ENCODE data around the gene LMNB1.
A peak's percentile ranks its signal among the peaks of the same experiment; 100 is the strongest.
"Not testable (repeated sequence)": the region's sequence is repeated elsewhere in the genome, so short reads cannot be mapped to it uniquely, and the experiment has no call there.

LMNB1 gene

DNA sequence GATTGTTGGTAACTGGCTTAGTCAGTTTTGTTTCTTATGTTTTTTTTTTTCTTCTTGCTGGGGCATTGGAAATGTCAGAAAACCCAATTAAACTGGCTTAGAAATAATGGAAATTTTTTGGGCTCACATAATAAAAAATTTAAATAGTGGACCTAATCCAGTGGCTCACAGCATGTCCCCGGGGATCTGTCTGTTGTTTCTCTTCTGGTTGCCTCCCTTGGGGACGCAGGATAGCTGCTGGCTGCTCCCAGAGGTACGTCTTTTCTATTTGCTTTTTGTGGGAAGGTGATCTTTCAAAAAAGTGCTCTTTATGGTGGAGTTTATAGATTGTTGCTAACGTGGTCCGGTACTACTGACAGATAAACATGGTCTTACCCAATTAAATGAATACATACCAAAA is 52.2 kb downstream of the LMNB1 start:
- no peak for DNase-seq

DNA sequence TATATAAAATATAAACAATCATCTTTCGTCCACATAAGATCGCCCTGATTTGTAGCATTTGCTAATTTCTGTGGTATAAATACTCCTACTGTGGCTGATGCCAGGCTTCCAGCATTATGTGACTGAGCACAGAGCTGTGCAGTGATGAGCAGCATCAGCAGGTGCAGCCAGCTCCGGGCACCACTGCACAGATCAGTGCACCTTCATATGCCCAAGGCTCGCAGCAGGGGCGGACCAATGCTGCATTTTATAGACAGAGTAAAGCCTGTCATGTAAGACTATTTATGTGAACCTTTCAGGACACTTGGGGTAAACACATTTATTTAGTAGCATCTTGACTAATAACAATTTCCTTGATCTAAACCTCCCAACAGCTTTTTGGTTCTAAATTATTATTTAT is 53.1 kb downstream of the LMNB1 start:
- DNase-seq, result no peak

DNA sequence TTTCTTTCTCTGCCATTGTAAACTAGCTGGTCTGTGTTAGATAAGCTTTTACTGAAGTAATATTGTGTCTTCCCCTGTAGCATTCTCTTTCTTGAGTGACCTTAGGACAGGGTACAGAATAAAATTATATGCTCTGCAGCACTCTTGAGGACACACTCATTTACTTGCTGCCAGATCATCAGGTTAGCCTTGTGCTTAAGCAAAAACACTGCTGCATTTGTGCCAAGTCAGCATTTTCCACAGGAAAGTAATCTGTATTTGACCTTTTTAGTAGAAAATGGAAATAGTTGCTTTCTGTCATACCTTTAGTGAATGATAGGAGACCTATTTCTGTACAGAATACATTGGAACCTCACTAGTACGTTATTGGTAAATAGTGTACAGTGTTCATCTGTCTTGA is 54.2 kb downstream of the LMNB1 start:
- DNase-seq, result no peak

DNA sequence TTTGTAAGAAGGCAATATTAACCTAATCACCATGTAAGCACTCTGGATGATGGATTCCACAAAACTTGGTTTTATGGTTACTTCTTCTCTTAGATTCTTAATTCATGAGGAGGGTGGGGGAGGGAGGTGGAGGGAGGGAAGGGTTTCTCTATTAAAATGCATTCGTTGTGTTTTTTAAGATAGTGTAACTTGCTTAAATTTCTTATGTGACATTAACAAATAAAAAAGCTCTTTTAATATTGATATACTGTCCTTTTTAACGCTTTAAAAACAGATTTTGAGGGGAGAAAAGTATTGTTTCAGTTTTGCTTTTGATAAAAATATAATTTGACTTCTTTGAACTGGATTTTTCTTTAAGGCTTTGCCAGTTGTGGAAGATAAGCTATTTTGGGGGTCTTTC is 59.8 kb downstream of the LMNB1 start:
- no peak for DNase-seq

DNA sequence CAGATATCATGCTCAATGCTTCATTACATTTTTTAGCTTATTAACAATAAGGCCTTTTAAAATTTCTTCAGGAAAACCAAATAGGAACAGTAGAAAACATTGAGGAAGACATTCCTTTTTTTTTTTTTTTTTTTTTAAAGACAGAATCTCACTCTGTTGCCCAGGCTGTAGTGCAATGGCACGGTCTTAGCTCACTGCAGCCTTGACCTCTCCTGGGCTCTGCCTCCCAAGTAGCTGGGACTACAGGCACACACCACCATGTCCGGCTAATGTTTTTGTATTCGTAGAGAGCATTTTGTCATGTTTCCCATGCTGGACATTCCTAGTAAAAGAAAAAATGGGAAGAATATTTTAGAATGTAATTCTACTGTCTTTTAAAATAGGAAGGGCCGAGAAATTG is 60.3 kb downstream of the LMNB1 start:
- DNase-seq, result no peak

DNA sequence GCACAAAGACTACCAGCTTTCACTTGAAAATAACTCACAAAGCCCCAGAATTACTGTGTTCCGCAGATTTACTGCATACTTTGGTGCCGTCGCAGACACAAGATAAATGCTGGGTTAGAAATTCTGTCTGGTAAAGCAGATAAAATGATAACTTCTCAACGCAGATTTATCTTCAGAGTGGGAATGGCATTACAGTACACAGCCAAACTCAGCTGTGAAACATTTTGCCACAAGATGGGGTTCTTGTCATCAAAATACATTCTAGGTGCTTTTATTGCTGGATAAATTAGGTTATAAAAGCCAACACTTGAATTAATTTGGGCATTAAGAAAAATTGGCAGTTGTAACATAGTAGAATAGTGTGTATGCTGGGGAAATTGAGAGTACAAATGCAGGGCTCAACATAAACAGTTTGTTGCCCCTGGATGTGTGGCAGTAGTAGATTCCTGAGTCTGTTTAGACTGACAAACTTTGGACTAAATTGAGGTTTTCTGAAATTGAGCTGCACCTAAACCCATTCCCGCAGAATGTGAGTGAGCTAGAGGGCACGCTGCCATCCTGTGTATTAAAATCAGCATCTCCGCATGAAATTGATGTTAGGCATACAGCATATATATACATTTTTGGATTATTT is 61.1 kb downstream of the LMNB1 start:
- DNase-seq, result peak in 1 of 2 donors; percentile 36

DNA sequence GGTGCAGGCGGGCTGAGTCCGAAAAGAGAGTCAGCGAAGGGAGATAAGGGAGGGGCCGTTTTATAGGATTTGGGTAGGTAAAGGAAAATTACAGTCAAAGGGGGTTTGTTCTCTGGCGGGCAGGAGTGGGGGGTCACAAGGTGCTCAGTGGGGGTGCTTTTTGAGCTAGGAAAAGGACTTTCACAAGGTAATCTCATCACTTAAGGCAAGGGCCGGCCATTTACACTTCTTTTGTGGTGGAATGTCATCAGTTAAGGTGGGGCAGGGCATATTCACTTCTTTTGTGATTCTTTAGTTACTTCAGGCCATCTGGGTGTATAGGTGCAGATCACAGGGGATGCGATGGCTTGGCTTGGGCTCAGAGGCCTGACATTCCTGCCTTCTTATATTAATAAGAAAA is 62.5 kb downstream of the LMNB1 start:
- DNase-seq, result not testable (repeated sequence)

DNA sequence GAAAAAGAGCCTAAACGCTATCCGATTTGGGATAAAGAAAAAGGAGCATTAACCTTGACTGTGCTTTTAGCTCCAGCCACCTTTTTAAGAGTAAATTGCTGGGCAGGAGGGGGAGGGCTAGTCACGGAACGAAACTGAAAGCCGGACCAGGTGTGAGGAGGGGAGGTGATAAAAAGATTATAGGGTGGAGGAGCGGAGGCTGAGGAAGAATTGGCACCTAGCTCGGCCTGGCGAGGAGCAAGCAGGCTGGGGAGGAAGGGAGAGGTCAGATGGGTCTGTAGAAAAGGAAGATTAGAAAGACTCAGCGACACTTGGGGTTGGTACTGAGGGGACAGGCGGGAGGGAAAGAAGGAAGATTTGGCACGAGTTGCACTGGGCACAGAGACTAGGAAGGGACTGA is 66.4 kb downstream of the LMNB1 start:
- not testable (repeated sequence) for DNase-seq

DNA sequence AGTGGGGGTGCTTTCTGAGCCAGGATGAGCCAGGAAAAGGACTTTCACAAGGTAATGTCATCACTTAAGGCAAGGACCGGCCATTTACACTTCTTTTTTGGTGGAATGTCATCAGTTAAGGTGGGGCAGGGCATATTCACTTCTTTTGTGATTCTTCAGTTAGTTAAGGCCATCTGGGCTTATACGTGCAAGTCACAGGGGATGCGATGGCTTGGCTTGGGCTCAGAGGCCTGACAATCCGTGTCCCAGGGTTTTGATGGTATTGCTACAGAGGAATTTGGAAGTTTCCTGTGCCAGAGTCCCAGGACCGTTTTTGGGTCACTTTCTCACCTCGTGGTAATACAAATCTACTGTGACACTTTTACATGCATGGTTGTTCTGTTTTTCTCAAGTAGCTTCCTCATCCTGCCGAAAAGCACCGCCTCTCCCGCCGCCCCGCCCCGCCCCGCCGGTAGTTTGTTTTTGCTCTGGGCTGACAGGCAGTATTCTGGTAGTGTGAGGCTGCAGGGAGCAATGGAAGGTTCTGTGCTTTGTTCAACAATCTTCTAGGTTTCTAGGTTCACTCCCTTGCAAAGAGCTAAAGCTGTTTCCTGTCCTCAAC is 68.6 kb downstream of the LMNB1 start:
- DNase-seq, result peak; percentile 53 to 58

DNA sequence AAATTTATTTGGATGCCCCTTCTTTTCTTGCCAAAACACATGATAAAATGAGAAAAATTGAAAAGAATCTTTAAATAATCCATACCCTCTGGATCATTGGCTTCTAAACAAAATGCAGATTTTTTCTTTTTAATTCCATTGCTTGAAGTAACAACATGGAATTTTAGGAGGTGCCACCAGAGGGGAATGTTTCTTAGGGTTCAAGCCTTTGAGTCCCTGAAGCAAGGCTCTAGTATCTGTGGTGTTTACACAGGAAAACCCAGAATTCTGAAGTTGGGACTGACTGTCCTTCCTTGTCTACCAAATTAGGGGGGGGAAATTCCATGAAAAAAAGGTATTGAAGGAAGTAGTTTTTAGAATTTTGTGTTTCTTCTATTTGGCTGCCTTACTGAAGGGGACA is 69.4 kb downstream of the LMNB1 start:
- DNase-seq, result no peak

DNA sequence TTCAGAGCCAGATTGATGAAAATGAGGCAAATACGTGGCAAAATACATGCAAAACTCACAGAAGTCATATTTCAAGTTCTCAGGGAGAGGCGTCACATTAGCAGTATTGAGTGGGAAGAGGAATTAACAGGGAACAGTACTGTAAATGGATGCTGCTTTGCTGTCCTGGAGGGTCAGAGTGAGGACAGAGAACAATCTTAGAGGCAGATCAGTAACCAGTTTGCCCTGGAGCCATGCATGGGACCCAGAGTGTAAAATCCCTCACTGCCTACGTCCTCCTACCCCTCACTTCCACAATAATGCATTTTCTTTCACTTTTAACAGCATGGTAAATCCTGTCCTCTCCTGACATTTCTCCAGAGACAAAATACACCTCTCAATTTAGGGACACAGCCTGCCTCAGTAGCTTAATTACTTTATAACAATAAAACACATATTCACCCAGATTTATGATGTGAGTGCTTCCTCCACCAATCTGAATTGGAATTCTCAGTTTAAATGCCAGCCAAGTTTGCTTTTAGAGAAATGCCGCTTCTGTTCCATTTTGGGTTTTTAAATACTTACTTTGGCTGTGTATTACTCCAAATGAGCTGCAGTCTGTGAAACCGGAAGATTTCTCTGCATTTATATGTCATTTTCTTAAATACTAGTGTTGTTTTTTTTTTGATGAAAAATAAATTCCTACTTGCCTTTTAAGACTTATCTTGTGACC is 70.0 kb downstream of the LMNB1 start:
- DNase-seq, result no peak

DNA sequence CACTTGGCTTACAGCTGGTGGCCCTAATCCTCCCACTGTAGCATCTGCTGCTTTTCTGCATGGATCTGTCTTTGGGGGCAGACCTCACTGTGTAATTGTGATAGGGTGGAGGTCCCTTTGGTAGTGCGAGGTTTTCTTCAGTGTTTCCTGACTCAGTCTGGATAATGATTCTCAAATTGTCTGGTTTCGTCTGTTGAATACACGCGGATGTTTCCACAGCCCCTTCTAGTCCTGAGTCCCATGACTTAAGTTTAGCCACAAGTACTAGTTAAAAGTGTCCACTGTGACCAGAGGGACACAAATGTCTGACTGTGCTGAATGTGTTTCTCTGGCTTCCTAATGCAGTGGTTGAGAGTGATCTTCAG is 70.5 kb downstream of the LMNB1 start:
- no peak for DNase-seq

DNA sequence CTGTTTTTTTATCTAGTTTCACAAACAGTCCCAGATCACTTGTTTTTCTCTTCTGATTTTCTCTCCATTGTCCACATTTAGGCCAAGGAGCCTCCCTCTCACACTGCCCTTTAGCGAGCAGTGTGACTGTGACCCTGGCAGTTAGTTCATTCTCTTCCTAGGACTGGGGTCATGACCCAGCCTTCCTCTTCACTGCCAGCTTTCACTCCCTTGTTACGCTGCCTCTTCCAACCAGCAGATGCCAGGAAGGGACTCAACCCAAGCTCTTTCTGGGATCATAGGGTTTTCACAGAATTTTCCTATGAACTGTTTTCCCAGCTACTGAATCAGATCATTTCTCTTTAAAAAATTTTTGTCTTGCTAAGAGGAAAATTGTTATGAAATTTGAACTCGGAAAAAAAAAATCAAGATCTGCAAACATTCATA is 70.9 kb downstream of the LMNB1 start:
- no peak for DNase-seq

DNA sequence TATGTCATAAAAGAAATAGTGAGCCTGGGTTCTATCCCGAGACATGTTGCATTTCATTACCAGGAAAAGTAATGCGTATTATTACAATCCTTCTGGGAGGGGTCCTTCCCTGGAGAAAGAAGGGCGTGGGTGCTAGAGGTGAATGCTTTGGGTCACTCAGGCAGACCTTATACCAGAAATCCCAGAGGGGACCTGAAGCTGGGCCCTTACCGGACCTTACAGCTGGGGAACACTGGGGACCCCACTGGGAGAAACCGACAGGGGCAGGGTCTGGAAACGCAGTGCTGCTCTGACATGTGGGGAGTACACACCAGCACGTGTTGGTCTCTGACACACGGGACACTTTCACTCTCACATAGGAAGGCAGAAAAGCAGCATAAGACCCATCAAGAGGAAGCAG is 71.3 kb downstream of the LMNB1 start:
- no peak for DNase-seq

DNA sequence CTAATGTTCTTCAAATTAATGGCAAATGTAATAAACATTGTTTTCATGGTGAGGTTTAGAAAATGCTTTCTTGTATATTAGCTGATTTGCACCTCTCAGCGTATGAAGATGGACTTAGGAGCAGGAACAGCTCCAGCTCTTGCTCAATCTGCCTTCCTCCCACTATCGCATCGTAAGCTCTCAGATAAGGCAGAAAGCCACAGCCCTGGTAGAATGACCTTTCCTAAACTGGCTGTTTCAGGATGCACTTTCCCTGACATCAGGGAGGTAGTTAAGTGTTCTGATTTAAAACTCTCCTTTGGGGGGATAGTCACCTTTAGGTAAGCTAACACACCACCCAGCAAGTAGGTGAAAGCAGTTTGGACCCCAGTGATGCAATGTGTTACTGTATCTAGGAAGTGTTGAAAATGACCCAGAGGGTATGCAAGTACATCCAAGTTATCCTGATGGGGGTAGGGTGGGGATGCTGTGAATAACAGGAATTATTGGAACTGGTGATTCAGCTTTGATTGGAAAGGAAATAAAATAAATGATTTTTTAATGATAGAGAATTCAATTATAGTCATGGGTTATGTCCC is 72.3 kb downstream of the LMNB1 start:
- DNase-seq, result no peak

DNA sequence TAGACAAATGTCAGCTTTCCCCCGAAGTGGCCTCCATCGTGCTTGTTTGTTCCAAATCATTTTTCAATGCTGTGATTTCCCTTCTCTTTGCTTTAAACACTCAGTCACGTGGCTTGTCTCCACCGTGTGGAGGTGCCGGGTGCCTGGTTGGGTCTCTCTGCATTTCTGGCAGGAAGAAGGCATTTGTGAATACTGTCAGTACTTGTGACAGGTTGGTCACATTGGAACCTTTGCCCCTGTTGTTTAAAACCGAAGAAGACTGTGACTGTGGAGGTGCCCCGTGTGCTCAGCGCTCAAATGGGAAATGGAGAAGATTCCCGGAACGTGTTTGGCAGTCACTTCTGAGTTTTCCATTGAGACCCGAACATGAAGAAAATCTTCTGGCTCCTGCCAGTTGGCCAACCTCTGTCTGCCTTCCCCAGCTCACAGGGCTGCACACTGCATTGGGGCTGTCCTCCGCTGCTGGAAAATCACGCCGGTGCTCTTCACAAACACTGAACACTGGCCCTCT is 74.6 kb downstream of the LMNB1 start:
- DNase-seq, result peak in 1 of 2 donors; percentile 35

DNA sequence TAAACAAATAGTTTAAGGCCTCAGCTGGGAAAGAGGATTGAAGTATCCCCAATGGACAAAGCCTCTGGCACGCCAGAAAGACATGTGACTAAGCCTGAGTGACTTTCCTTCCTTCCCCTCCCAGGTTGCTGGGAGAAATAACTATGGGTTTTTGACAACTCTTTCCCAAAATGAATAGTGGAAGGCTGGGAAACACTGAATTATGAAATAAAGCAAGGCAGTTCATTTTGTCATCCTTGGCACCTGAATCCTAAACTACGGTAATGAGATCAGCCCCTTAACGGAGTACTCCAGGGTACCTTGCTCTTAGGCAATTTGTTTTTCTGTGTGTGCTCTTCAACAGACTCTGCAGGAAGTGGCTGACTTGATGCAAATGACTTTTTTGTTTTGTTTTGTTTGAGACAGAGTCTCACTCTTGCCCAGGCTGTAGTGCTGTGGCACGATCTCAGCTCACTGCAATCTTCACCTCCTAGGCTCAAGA is 75.2 kb downstream of the LMNB1 start:
- peak; percentile 27 to 51 for DNase-seq

DNA sequence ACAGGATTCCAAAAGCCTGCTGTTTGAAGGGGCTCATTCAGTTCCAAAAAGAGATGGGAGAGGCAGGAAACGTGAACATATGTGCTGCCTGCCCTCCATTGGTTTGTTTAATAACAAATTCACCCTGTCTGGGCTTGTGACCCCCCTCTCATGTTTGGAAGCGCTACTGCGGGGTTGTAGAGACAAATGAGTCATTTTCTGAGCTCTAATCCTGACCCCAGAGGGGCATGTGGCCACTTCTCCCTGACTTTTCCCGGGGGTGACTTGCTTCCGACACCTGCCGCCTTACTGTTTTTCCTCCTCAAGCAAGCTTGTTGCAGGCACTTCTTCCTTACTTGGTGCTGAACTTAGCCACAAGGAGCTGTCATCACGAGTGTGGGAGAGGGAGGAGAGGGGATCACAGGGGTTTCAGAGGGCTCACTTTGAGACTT is 75.9 kb downstream of the LMNB1 start:
- DNase-seq, result no peak

DNA sequence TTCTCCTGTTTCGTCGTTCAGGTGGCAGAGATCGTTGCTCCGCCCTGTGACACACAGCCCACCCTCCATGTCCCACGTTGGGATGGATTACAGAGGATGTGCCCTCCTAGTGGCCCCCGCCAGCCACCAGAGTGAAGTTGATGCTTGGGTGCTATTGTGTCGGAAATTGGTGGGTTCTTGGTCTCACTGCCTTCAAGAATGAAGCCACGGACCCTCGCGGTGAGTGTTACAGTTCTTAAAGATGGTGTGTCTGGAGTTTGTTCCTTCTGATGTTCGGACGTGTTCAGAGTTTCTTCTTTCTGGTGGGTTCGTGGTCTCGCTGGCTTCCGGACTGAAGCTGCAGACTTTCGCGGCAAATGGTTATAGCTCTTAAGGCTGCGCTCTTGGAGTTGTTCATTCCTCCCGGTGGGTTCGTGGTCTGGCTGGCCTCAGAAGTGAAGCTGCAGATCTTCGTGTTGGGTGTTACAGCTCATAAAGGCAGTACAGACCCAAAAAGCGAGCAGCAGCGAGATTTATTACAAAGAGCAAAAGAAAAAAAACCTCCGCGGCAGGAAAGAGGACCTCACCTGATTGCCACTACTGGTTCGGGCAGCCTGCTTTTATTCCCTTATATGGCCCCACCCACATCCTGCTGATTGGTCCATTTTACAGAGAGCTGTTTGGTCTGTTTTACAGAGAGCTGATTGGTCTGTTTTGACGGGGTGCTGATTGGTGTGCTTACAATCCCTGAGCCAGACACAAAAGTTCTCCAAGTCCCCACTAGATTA is 76.8 kb downstream of the LMNB1 start:
- peak; percentile 57 to 75 for DNase-seq

DNA sequence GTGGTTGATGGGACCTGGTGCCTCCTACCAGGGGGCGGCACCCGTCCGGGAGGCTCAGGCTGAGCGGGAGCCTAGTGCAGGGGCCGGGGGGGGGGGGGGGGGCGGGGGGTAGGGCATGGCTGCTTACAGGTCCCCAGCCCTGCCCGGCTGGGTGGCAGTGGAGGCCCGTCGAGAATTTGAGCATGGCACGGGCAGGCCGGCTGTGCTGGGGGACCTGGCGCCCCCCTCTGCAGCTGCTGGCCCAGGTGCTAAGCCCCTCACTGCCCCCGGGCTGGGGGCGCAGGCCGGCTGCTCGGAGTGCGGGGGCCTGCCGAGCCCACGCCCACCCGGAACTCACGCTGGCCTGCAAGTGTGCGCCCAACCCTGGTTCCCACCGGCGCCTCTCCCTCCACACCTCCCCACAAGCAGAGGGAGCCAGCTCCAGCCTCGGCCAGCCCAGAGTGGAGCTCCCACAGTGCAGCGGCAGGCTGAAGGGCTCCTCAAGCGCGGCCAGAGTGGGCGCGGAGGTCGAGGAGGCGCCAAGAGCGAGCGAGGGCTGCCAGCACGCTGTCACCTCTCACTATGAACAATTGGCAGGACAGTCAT is 77.7 kb downstream of the LMNB1 start:
- DNase-seq, result no peak

DNA sequence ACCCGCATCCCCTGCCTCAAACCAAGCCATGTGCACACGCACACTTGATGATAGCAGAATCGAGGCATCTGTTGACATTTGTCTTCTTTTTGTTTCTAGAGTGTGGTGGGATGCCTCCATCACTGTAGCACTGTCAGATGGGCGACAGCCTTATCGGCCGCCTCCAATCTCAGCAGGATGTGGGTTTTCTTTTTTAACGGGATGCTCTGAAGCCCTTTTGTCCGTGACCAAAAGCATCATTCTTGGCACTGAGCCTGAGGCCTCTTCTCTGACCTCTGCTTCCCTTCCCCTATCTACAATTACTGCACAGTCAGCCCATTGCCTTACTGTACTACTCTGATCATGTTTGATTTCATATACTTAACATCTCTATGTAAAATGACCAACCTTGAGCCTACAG is 78.3 kb downstream of the LMNB1 start:
- DNase-seq, result no peak

All from CD4-positive, alpha-beta T cell treated with Interleukin-4 for 1 hour (primary cell).